Non-pigmented ciliary epithelial cell (primary cell): ENCODE measurements around the gene TUBGCP2.

Experiments
- DNase-seq: peaks from one replicate; pipeline ENCODE4 v3.0.0-alpha.2; 2010; ENCODE audit warnings: low read depth

TUBGCP2 gene

DNA sequence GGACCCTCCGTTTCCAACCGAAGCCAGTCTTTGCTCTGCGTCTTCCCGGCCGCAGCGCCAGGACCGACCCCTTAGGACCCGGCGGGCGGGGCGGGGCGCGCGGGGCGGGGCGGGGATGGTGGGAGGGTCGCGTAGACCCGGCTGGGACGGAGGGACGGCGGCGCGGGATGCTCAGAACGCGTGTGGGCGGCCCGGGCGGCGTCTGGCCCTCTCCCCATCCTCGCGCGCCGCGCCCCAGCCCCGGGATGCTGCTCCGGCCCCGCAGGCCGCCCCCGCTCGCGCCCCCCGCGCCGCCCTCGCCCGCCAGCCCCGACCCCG is 78.7 kb downstream of the TUBGCP2 start, which contains the start of gene UTF1:
Gene UTF1 (plus strand): TSS at position 174 of the 318 bp plus-strand sequence. CDS start 72 bp downstream, at position 246.
- DNase-seq: no peak

DNA sequence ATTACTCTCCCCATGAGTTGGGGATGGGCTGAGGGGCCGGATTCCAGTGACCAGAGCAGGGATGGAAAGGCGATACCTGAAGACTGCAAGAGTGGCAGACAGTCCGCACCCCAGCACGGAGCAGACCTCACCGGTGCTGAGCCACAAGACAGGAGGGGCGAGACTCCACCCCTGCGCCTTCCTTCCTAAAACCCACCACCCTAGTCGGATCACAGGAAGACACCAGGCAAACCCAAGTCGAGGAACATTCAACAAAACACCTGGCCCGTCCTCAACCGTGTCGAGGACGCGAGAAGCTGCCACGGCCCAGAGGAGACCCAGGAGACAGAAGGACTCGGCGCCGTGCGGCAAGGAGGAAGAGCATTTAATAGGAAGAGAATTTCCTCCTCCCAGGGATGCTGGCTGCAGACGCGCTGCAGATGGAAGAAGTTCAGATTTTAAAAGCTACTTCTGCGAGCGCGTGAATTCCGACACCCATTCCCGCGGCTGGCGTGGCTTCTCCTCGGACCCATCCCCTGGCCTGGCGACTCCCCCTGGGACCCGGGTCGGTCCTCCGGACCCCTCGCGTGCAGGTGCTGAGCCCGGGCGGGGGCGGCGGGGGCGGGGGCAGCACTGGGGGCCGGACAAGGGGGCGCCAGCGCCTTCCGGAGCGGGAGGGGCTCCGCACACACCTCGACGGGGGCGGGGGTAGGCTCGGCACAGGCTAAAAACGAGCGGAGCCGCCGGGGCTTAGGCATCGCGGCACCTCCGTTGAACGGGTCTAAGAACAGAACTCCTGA is 79.2 kb downstream of the TUBGCP2 start:
- DNase-seq: no peak
